Stimulated activated CD4-positive, alpha-beta T cell treated with anti-CD3 and anti-CD28 coated beads, TNF-alpha, amount 100 ng/mL, for 1 hour (primary cell): ENCODE data around the gene RCBTB1.
"Not testable (repeated sequence)": the region's sequence is repeated elsewhere in the genome, so short reads cannot be mapped to it uniquely, and the experiment has no call there.

Experiments
- DNase-seq, 3 donors: peaks; one replicate each; pipeline ENCODE4 v3.0.0-alpha.2; 2020; ENCODE audit warnings: low read depth in 3 of 3, low spot score in 1 of 3

The RCBTB1 gene

GRCh38 chr13:49606747-49607648 lies 21.6 kb upstream of the RCBTB1 start:
- DNase-seq = peak; percentile 49 to 66 (median 59)

- no peak for DNase-seq
These were observed 19.2 kb upstream of the RCBTB1 start for GRCh38 chr13:49604570-49604969.

GRCh38 chr13:49602615-49603014 lies 17.3 kb upstream of the RCBTB1 start:
- DNase-seq = not testable (repeated sequence)

GRCh38 chr13:49602005-49602404 lies 16.6 kb upstream of the RCBTB1 start:
- no peak for DNase-seq

GRCh38 chr13:49597043-49597641 lies 11.8 kb upstream of the RCBTB1 start:
- DNase-seq = no peak

- DNase-seq = no peak
These were observed 10.9 kb upstream of the RCBTB1 start for GRCh38 chr13:49596221-49596620.

GRCh38 chr13:49594576-49594975 lies 9.2 kb upstream of the RCBTB1 start:
- DNase-seq = no peak

GRCh38 chr13:49593876-49594275 lies 8.5 kb upstream of the RCBTB1 start:
- DNase-seq = not testable (repeated sequence)

- DNase-seq = not testable (repeated sequence)
These were observed 5.4 kb upstream of the RCBTB1 start for GRCh38 chr13:49590714-49591113.

- DNase-seq = no peak
These were observed 2.0 kb upstream of the RCBTB1 start for GRCh38 chr13:49587311-49587847.

GRCh38 chr13:49586717-49587116 lies 1.4 kb upstream of the RCBTB1 start:
- no peak for DNase-seq

- no peak for DNase-seq
These were observed 581 bp downstream of the RCBTB1 start for GRCh38 chr13:49584771-49585182.

GRCh38 chr13:49580980-49581680 lies 4.2 kb downstream of the RCBTB1 start:
- DNase-seq = no peak

- DNase-seq = no peak
These were observed 5.9 kb downstream of the RCBTB1 start for GRCh38 chr13:49579501-49579900.

- DNase-seq = no peak
These were observed 13.8 kb downstream of the RCBTB1 start for GRCh38 chr13:49571299-49572240.

- DNase-seq = no peak
These were observed 15.2 kb downstream of the RCBTB1 start for GRCh38 chr13:49569993-49570689.

- DNase-seq = no peak
These were observed 17.9 kb downstream of the RCBTB1 start for GRCh38 chr13:49567491-49567890.

- DNase-seq = no peak
These were observed 18.9 kb downstream of the RCBTB1 start for GRCh38 chr13:49566461-49566860.

- DNase-seq = not testable (repeated sequence)
These were observed 19.9 kb downstream of the RCBTB1 start for GRCh38 chr13:49565461-49565860.

- DNase-seq = no peak
These were observed 21.8 kb downstream of the RCBTB1 start for GRCh38 chr13:49563516-49563915.
